Trophoblast cell (in vitro differentiated cells and primary cell): ENCODE measurements around the gene AP5Z1.

Experiments
- DNase-seq, 2 donors: peaks; one replicate each; pipeline ENCODE4 v3.0.0-alpha.2; 2016
- H2AFZ ChIP-seq: 2 replicates; pipeline ENCODE4 v1.6.1; 2013; ENCODE audit warnings: low read length, moderate library complexity, mild to moderate bottlenecking; ENCODE audit not compliant: insufficient read depth, poor library complexity
- H2AK5ac ChIP-seq: 2 replicates; pipeline ENCODE4 v1.6.1; 2013; ENCODE audit warnings: mild to moderate bottlenecking, low read length
- H2BK120ac ChIP-seq: 2 replicates; pipeline ENCODE4 v1.6.1; 2013; ENCODE audit warnings: low read length, mild to moderate bottlenecking, moderate library complexity; ENCODE audit not compliant: insufficient read depth, poor library complexity
- H2BK12ac ChIP-seq: 2 replicates; pipeline ENCODE4 v1.6.1; 2013; ENCODE audit warnings: mild to moderate bottlenecking, low read length, moderate library complexity
- H2BK5ac ChIP-seq: 2 replicates; pipeline ENCODE4 v1.6.1; 2013; ENCODE audit warnings: low read length, low read depth, moderate library complexity, mild to moderate bottlenecking; ENCODE audit not compliant: poor library complexity
- H3K14ac ChIP-seq: 2 replicates; pipeline ENCODE4 v1.6.1; 2013; ENCODE audit warnings: mild to moderate bottlenecking, low read length
- H3K18ac ChIP-seq: 2 replicates; pipeline ENCODE4 v1.6.1; 2013; ENCODE audit warnings: mild to moderate bottlenecking, low read length
- H3K23ac ChIP-seq: 2 replicates; pipeline ENCODE4 v1.6.1; 2013; ENCODE audit warnings: low read length
- H3K27ac ChIP-seq: 2 replicates; pipeline ENCODE4 v1.5.1; 2013; ENCODE audit warnings: low read depth, mild to moderate bottlenecking, inconsistent platforms, low read length, moderate library complexity
- H3K27me3 ChIP-seq: 2 replicates; pipeline ENCODE4 v1.6.1; 2013; ENCODE audit warnings: inconsistent platforms, mild to moderate bottlenecking, low read length, moderate library complexity; ENCODE audit not compliant: insufficient read depth
- H3K36me3 ChIP-seq, 2 experiments: 1 replicate in 1 of 2; 2 replicates in 1 of 2; pipeline ENCODE4 v1.6.1; 2013; ENCODE audit warnings: low read length in 2 of 2, mild to moderate bottlenecking in 2 of 2, moderate library complexity in 1 of 2; ENCODE audit not compliant: insufficient read depth in 2 of 2, control insufficient read depth in 1 of 2
- H3K4ac ChIP-seq: 2 replicates; pipeline ENCODE4 v1.6.1; 2013; ENCODE audit warnings: low read depth, mild to moderate bottlenecking, low read length, moderate library complexity
- H3K4me1 ChIP-seq, 2 experiments: 1 replicate in 1 of 2; 2 replicates in 1 of 2; pipeline ENCODE4 v1.6.1; 2013; ENCODE audit warnings: low read length in 2 of 2, mild to moderate bottlenecking in 2 of 2, moderate library complexity in 1 of 2; ENCODE audit not compliant: insufficient read depth in 2 of 2, control insufficient read depth in 1 of 2
- H3K4me2 ChIP-seq: 2 replicates; pipeline ENCODE4 v1.6.1; 2013; ENCODE audit warnings: inconsistent platforms, mild to moderate bottlenecking, low read length, moderate library complexity
- H3K4me3 ChIP-seq: 2 replicates; pipeline ENCODE4 v1.5.1; 2013; ENCODE audit warnings: mild to moderate bottlenecking, low read depth, low read length, inconsistent platforms
- H3K79me1 ChIP-seq: one replicate; pipeline ENCODE4 v1.6.1; 2013; ENCODE audit warnings: low read length
- H3K79me2 ChIP-seq: 2 replicates; pipeline ENCODE4 v1.6.1; 2013; ENCODE audit warnings: low read length, mild to moderate bottlenecking; ENCODE audit not compliant: control insufficient read depth, insufficient read depth, poor library complexity
- H3K9ac ChIP-seq: 2 replicates; pipeline ENCODE4 v1.6.1; 2013; ENCODE audit warnings: mild to moderate bottlenecking, low read length
- H3K9me3 ChIP-seq: 2 replicates; pipeline ENCODE4 v1.6.1; 2013; ENCODE audit warnings: low read depth, mild to moderate bottlenecking, control low read depth, inconsistent platforms, low read length; ENCODE audit not compliant: insufficient read depth
- H4K12ac ChIP-seq: 2 replicates; pipeline ENCODE4 v1.6.1; 2013; ENCODE audit warnings: low read depth, mild to moderate bottlenecking, low read length, moderate library complexity
- H4K8ac ChIP-seq: 2 replicates; pipeline ENCODE4 v1.6.1; 2013; ENCODE audit warnings: low read depth, mild to moderate bottlenecking, low read length, moderate library complexity
- H4K91ac ChIP-seq: one replicate; pipeline ENCODE4 v1.6.1; 2013; ENCODE audit warnings: low read depth, mild to moderate bottlenecking, low read length, moderate library complexity
- WGBS: extraction: QIAGEN DNeasy Blood & Tissue Kit; methylation state at CpG from one replicate; pipeline ENCODE4 v1.1.7; 2013; ENCODE audit warnings: missing lambda C conversion rate; ENCODE audit not compliant: insufficient read length, insufficient coverage; ENCODE audit errors: extremely low coverage; 5-methylcytosine and 5-hydroxymethylcytosine counted together

AP5Z1 gene

GRCh38 chr7:4818000-4818794, 42.8 kb downstream of the AP5Z1 start:
- H2AFZ ChIP-seq, result no peak overlapping the region
- H4K12ac ChIP-seq, result no peak overlapping the region
- H3K18ac ChIP-seq, result no peak overlapping the region
- no peaks in the 10 kb centered on the region for H3K36me3 ChIP-seq
- H3K79me2 ChIP-seq, result no peaks in the 10 kb centered on the region
- no peak overlapping the region for H3K9ac ChIP-seq
- no peaks in the 10 kb centered on the region for H3K4me1 ChIP-seq
- no CpG with 5 or more reads among the region's 32 CpGs for WGBS
- H3K14ac ChIP-seq, result no peak overlapping the region
- H3K79me1 ChIP-seq, result no peaks in the 10 kb centered on the region
- H2BK120ac ChIP-seq, result no peak overlapping the region
- no peak overlapping the region for H3K4ac ChIP-seq
- H3K23ac ChIP-seq, result no peak overlapping the region
- peaks cover 2% of the 10 kb centered on the region for H3K9me3 ChIP-seq
- H3K4me2 ChIP-seq, result no peak overlapping the region
- no peak overlapping the region for H4K8ac ChIP-seq
- no peak overlapping the region for H3K27ac ChIP-seq
- H3K4me3 ChIP-seq, result no peak overlapping the region
- H3K27me3 ChIP-seq, result no peaks in the 10 kb centered on the region
- H2AK5ac ChIP-seq, result no peak overlapping the region
- no peak overlapping the region for H2BK12ac ChIP-seq
- no peak for DNase-seq
- H4K91ac ChIP-seq, result no peak overlapping the region
- no peak overlapping the region for H2BK5ac ChIP-seq

DNA sequence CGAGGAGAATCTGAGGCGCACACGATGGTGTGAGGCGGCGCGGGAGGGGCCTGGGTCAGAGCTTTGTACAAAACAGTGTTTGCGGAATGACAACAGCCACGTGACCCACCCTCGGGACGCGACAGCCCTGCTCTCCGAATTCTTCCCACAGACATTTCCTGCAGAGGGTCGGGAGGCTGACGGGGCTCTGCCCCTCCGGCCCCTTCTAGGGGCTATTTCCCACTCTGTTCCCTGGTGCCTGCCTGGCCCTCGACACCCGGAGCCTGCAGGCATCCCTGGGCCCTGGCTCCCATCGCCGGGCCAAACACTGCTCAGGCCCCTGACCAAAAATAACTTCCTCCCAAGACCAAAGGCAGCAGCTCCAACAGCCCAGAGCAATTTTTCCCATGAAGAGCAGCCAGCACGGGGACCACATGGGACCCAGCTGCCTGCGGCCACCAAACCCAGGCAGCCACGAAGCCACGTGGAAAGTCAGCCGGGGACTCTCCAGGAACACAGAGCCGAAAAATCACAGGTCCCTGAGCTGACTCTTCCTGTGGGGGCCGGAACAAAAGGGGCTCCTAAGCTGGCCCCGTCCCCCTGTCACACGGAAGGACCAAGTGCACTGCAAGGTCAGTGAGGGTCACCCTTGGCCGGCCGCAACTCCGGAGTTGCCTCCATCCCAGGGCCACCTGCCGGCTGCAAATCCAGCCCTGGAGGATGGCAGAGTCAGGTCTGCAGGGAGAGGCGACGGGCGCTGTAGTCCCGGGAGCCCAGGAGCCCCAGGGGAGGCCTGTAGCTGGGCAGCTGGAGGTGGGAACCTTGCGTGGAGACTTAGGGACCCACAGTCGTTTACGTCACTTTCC, 44.4 kb downstream of the AP5Z1 start:
- Histone ChIP-seq H3K4me3 (no peak overlapping the region), H3K9ac (no peak overlapping the region), H2BK5ac (no peak overlapping the region), H3K27ac (no peak overlapping the region), H3K18ac (no peak overlapping the region), H2AFZ (no peak overlapping the region), H4K12ac (no peak overlapping the region), H2BK12ac (no peak overlapping the region), H3K23ac (no peak overlapping the region), H3K79me2 (no peaks in the 10 kb centered on the region), H3K4me2 (no peak overlapping the region), H3K4me1 (no peaks in the 10 kb centered on the region), H3K4ac (no peak overlapping the region), H2BK120ac (no peak overlapping the region), H4K8ac (no peak overlapping the region), H3K9me3 (peaks cover 4% of the 10 kb centered on the region), H3K36me3 (no peaks in the 10 kb centered on the region), H3K14ac (no peak overlapping the region), H3K27me3 (no peaks in the 10 kb centered on the region), H3K79me1 (no peaks in the 10 kb centered on the region), H2AK5ac (no peak overlapping the region), H4K91ac (no peak overlapping the region)
- WGBS, result no CpG with 5 or more reads among the region's 39 CpGs
- DNase-seq, result no peak

GRCh38 chr7:4820405-4820966, 45.1 kb downstream of the AP5Z1 start:
- Histone ChIP-seq H3K4ac (no peak overlapping the region), H2BK120ac (no peak overlapping the region), H3K9me3 (peaks cover 4% of the 10 kb centered on the region), H2BK12ac (no peak overlapping the region), H3K27ac (no peak overlapping the region), H3K27me3 (no peaks in the 10 kb centered on the region), H3K4me1 (no peaks in the 10 kb centered on the region), H2AFZ (no peak overlapping the region), H3K18ac (no peak overlapping the region), H2BK5ac (no peak overlapping the region), H4K12ac (no peak overlapping the region), H3K14ac (no peak overlapping the region), H3K9ac (no peak overlapping the region), H3K79me2 (no peaks in the 10 kb centered on the region), H3K4me3 (no peak overlapping the region), H3K79me1 (no peaks in the 10 kb centered on the region), H4K91ac (no peak overlapping the region), H4K8ac (no peak overlapping the region), H2AK5ac (no peak overlapping the region), H3K4me2 (no peak overlapping the region), H3K36me3 (no peaks in the 10 kb centered on the region), H3K23ac (no peak overlapping the region)
- DNase-seq, result no peak
- WGBS, result no CpG with 5 or more reads among the region's 19 CpGs

DNA sequence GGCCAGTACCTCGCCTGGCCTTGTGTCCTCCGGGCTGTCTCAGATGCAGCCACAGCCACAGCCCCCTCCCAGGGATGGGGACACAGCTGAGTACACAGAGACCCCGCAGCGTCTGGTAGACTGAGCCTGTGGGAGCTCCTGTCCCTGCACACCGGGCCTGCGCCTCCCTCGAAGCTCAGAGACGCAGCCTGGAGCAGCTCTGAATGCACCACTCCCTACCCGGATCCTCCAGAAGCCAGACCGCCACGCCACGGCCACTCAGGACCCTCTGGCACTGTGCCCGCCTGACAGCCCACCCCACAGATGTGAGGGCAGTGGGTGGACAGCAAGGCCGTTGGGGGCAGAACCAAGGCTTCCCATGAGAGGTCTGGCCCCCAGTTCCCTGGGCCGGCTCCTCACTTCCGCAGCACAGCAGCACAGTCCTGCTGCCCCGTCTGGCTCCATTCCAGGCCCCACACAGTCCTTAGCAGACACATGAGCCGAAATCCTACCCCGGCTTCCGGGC, 45.6 kb downstream of the AP5Z1 start:
- H3K27me3 ChIP-seq, result no peaks in the 10 kb centered on the region
- H3K18ac ChIP-seq, result no peak overlapping the region
- no peak overlapping the region for H3K23ac ChIP-seq
- no peak overlapping the region for H4K8ac ChIP-seq
- H2AFZ ChIP-seq, result no peak overlapping the region
- no peak overlapping the region for H4K12ac ChIP-seq
- H3K79me1 ChIP-seq, result no peaks in the 10 kb centered on the region
- no peak overlapping the region for H2BK5ac ChIP-seq
- no peaks in the 10 kb centered on the region for H3K36me3 ChIP-seq
- H2AK5ac ChIP-seq, result no peak overlapping the region
- no peak overlapping the region for H3K9ac ChIP-seq
- no peak overlapping the region for H2BK12ac ChIP-seq
- no peak overlapping the region for H3K14ac ChIP-seq
- H3K4me1 ChIP-seq, result no peaks in the 10 kb centered on the region
- H3K27ac ChIP-seq, result no peak overlapping the region
- no peak overlapping the region for H3K4ac ChIP-seq
- H3K4me3 ChIP-seq, result no peak overlapping the region
- H3K4me2 ChIP-seq, result no peak overlapping the region
- peaks cover 4% of the 10 kb centered on the region for H3K9me3 ChIP-seq
- no peak for DNase-seq
- H4K91ac ChIP-seq, result no peak overlapping the region
- no CpG with 5 or more reads among the region's 20 CpGs for WGBS
- no peak overlapping the region for H2BK120ac ChIP-seq
- H3K79me2 ChIP-seq, result no peaks in the 10 kb centered on the region
